HG03565 (cell line): ENCODE results near the gene GRIA3.
A peak's percentile ranks its signal among the peaks of the same experiment; 100 is the strongest.

Experiments used
- ATAC-seq: cut with Tn5 transposase; IDR thresholded peaks from one replicate; pipeline ENCODE4 v1.9.1; 2021; ENCODE audit warnings: mild to moderate bottlenecking, moderate library complexity; ENCODE audit not compliant: unreplicated experiment

GRIA3 gene

GRCh38 chrX:123190096-123190495 lies 6.0 kb downstream of the GRIA3 start:
- ATAC-seq = no peak

GRCh38 chrX:123193101-123193500 lies 9.0 kb downstream of the GRIA3 start:
- no peak for ATAC-seq

- no peak for ATAC-seq
Measured at GRCh38 chrX:123199338-123199737, 15.3 kb downstream of the GRIA3 start.

- no peak for ATAC-seq
Measured at GRCh38 chrX:123201720-123202119, 17.6 kb downstream of the GRIA3 start.

- ATAC-seq = no peak
Measured at GRCh38 chrX:123202523-123202922, 18.4 kb downstream of the GRIA3 start.

GRCh38 chrX:123203772-123204171 lies 19.7 kb downstream of the GRIA3 start:
- ATAC-seq = no peak

GRCh38 chrX:123206176-123206575 lies 22.1 kb downstream of the GRIA3 start:
- ATAC-seq = no peak

- ATAC-seq = no peak
Measured at GRCh38 chrX:123210252-123210651, 26.2 kb downstream of the GRIA3 start.

GRCh38 chrX:123215397-123216089 lies 31.5 kb downstream of the GRIA3 start:
- ATAC-seq = no peak

GRCh38 chrX:123217077-123217476 lies 33.0 kb downstream of the GRIA3 start:
- no peak for ATAC-seq

GRCh38 chrX:123217728-123218127 lies 33.6 kb downstream of the GRIA3 start:
- no peak for ATAC-seq

- no peak for ATAC-seq
Measured at GRCh38 chrX:123219916-123220315, 35.8 kb downstream of the GRIA3 start.

GRCh38 chrX:123222920-123223319 lies 38.8 kb downstream of the GRIA3 start:
- ATAC-seq = no peak

GRCh38 chrX:123223409-123223808 lies 39.3 kb downstream of the GRIA3 start:
- ATAC-seq = no peak

- peak; percentile 98 for ATAC-seq
Measured at GRCh38 chrX:123223859-123224258, 39.8 kb downstream of the GRIA3 start.

GRCh38 chrX:123230798-123231197 lies 46.7 kb downstream of the GRIA3 start:
- ATAC-seq = no peak

GRCh38 chrX:123236859-123237258 lies 52.8 kb downstream of the GRIA3 start:
- ATAC-seq = no peak

GRCh38 chrX:123237271-123237670 lies 53.2 kb downstream of the GRIA3 start:
- ATAC-seq = no peak

GRCh38 chrX:123254457-123254856 lies 70.4 kb downstream of the GRIA3 start:
- ATAC-seq = no peak

GRCh38 chrX:123256378-123256777 lies 72.3 kb downstream of the GRIA3 start:
- peak; percentile 61 for ATAC-seq

- no peak for ATAC-seq
Measured at GRCh38 chrX:123260920-123261418, 76.9 kb downstream of the GRIA3 start.

- ATAC-seq = no peak
Measured at GRCh38 chrX:123263270-123263669, 79.2 kb downstream of the GRIA3 start.

GRCh38 chrX:123263747-123264146 lies 79.7 kb downstream of the GRIA3 start:
- no peak for ATAC-seq
